Fibroblast of the aortic adventitia (primary cell): ENCODE data around the gene QSOX1. TPM values are rescaled to one million over a fixed set of nuclear protein-coding genes. Genes with fewer than 3 reads are reported as not detected.

Source experiments
- DNase-seq: peaks from one replicate; pipeline ENCODE4 v3.0.0-alpha.2; 2010; ENCODE audit warnings: low read depth
- H3K4me3 ChIP-seq: 2 replicates; pipeline ENCODE4 v1.5.1; 2011; ENCODE audit warnings: low read depth, mild to moderate bottlenecking, control low read depth, low read length, moderate library complexity
- total RNA-seq: library from RNA; depleted of rRNA; stranded (reverse); fragments of >200 nt; gene quantifications from 2 replicates; pipeline ENCODE4 v1.2.3, GENCODE V29; 2012; ENCODE audit warnings: low replicate concordance
- TF ChIP-seq, protein P1 (sequence below): IDR thresholded peaks from 2 replicates; pipeline ENCODE4 v1.5.1; 2011; ENCODE audit warnings: mild to moderate bottlenecking, low read length, control low read depth, inconsistent platforms; ENCODE audit not compliant: insufficient read depth

QSOX1 gene
- total RNA-seq, 1 donor: 261 TPM

DNA sequence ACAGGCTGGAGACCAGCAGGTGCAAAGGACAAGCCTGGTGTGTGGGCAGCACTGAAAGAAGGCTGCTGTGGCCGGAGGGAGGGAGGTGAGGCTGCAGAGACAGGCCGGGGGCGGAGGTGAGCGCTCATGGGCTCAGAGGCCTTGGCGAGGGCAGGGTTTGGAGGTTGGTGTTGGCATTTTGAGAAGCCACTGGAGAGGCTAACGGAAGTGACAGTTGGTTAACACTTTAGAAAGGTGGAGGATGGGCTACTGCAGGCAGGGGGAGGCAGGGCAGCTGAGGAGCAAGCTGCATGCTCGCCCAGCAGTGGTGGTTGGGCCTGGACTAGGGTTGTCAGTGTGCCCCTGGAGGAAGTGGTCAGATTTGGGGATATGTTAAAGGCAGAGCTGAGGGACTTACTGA is 37.5 kb downstream of the QSOX1 start:
- no peak for DNase-seq
- TF ChIP-seq, protein P1, sequence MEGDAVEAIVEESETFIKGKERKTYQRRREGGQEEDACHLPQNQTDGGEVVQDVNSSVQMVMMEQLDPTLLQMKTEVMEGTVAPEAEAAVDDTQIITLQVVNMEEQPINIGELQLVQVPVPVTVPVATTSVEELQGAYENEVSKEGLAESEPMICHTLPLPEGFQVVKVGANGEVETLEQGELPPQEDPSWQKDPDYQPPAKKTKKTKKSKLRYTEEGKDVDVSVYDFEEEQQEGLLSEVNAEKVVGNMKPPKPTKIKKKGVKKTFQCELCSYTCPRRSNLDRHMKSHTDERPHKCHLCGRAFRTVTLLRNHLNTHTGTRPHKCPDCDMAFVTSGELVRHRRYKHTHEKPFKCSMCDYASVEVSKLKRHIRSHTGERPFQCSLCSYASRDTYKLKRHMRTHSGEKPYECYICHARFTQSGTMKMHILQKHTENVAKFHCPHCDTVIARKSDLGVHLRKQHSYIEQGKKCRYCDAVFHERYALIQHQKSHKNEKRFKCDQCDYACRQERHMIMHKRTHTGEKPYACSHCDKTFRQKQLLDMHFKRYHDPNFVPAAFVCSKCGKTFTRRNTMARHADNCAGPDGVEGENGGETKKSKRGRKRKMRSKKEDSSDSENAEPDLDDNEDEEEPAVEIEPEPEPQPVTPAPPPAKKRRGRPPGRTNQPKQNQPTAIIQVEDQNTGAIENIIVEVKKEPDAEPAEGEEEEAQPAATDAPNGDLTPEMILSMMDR: no peak
- H3K4me3 ChIP-seq: no peak overlapping the region

DNA sequence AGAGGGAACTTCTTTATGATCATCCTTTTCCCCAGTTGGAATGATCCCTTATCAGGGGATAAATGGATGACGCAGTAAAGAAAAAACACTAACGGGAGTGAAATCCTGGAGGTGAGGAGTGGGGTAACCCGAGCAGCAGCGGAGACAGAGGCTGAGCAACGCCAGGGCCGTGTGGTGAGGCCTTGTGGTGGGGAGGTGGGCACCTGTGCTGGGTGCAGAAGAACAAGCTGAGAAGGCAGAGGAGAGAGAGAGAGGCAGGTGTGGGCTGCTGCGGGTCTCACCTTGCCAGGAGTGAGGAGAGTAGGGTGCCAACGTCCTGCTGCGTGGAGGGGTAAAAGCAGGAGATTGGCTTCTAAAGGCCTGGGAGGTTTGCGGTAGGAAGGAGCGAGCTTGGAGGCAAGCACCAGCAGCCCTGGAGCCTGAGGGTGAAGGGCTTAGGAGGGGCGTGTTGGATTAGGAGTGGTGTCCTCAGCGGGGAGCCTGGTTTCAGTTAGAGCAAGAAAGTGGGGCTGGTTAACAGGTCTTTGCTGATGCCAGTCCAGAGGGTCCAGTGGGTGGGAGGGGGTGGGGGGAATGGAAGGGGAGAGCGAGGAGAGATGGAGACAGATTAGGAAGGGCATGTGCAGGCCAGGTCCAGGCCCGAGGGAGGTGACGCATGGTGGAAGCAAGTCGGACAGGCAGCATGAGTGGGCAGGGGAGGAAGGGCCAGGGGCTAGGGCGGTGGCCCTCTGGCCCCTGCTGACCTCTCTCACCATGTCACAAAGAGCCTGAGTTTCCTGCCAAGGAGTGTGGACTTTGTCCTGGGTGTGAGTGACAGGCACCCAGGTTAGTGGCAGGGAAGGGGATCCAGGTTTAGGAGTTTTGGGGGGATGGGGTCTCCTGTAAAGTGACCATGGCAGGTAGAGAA is 38.7 kb downstream of the QSOX1 start:
- TF ChIP-seq, protein P1: no peak
- no peak for DNase-seq
- H3K4me3 ChIP-seq: no peak overlapping the region

DNA sequence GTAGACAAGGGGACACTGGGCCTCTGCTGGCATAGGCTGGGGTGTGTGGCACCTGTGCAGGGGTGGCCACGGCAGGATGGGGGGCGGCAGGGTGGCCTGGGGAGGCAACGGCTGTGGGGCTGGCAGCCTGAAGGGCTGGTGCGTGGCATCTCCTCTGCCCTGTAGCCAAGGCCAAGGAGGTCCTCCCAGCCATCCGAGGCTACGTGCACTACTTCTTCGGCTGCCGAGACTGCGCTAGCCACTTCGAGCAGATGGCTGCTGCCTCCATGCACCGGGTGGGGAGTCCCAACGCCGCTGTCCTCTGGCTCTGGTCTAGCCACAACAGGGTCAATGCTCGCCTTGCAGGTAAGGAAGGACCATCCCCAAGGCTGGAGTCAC is 39.4 kb downstream of the QSOX1 start:
- no peak overlapping the region for H3K4me3 ChIP-seq
- TF ChIP-seq, protein P1: no peak
- no peak for DNase-seq

DNA sequence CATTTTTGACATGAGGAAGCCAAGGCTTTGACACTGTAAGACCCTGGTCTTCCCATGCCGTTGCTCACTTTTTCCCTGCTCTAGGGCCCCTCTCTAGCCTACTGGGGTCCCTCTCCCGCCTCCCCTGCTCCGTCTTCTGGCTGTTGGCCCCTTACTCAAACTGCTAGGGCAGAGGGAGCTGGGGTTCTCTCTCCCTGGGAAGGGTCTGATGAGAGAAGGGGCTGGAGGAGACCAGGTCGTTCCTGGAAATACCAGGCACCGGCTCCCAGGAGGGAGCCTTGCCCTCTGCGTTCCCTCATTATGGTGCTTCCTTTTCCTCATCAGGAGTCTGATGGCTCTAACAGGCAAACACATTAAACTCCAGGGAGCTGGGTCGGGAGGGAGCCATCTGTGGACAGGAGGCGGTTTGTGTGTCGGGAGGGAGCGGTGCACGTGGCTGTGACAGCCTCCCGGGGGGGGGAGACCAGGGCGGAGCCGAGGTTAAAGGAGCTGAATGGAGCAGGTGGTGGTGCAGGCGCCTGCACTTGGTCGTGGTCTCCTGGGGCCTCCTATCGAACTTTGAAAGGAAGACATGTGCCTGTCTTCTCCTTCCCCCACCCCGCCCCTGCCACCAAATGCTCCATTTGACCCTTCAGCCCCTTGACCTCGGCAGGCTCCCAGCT is 40.0 kb downstream of the QSOX1 start:
- DNase-seq: no peak

DNA sequence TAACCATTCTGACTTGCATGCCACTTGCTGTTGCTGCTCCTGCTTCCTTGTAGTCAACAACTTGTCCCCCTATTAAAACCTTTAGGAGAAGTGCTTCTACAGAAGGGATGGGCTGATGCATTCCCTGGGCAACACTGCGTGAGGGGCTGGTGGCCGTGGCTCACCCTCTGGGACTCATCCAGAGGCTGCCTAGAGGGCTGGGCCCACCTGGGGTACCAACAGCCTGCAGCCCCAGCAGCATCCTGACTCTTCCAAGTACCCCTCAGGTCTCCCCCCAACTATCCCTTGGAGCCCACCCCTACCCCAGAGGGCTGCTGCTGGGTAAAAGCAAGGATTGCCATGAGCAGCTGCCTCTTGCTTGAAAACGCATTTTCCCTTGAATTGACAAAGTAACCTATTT is 40.7 kb downstream of the QSOX1 start:
- no peak overlapping the region for H3K4me3 ChIP-seq
- DNase-seq: no peak
- TF ChIP-seq, protein P1: no peak

More for the DNA sequence above, 40.0 kb downstream of the QSOX1 start:
- H3K4me3 ChIP-seq: no peak overlapping the region
- TF ChIP-seq, protein P1: no peak

DNA sequence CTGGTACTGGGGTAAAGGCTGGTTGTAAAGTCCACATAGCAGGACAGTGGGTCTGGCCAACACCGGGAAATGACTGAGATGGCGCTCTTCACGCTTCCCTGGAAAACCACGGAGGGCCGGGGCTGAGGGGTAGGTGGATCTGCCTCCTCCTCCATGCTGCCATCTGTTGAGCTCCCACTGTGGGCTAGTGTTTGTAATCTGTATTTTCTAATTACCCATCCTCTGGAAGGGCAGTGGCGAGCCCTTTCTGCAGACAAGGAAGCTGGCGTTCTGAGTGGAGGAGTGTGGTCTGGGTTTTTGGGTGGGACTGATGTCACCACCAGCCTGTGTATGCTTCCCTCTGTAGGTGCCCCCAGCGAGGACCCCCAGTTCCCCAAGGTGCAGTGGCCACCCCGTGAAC is 41.2 kb downstream of the QSOX1 start:
- DNase-seq: no peak
- TF ChIP-seq, protein P1: no peak
- H3K4me3 ChIP-seq: no peak overlapping the region
